ENCODE measurements around the gene SYTL2. TPM values are rescaled to one million over a fixed set of nuclear protein-coding genes. Genes with fewer than 3 reads are reported as not detected.

SYTL2 gene
- total RNA-seq, 1 experiment from 2014 or later, result 132 TPM

- Histone ChIP-seq H3K4me1 (ENCODE audit: control insufficient read depth, insufficient read depth, low read length) (peaks cover 10% of the 10 kb centered on the region; the same call in 1 of the 2 replicates), H3K9me3 (ENCODE audit: control insufficient read depth, insufficient read depth, low read depth, low read length) (no peaks in the 10 kb centered on the region), H3K27ac (ENCODE audit: low read length) (no peak overlapping the region; the same call in 1 of the 2 replicates), H3K4me3 (ENCODE audit: low read depth in 2 of 2, low read length in 2 of 2) (no peak overlapping the region), H3K27me3 (ENCODE audit: control insufficient read depth, insufficient read depth, low read length) (no peaks in the 10 kb centered on the region), H3K36me3 (ENCODE audit: control insufficient read depth, insufficient read depth, low read length) (no peaks in the 10 kb centered on the region)
- intact Hi-C loops (cut with micrococcal nuclease; ENCODE audit: unreplicated experiment) (no loop called here), in situ Hi-C loops (cut with HindIII; ENCODE audit: low pct_unique_long_range_greater_than_20kb, low sequenced_read_pairs) (no loop called here)
- DNase-seq (ENCODE audit: low read depth, low spot score) (no peak), ATAC-seq (no peak)
- CTCF ChIA-PET, result no interaction called here
- POLR2A ChIA-PET, result no interaction called here
- TF ChIP-seq REST (IDR thresholded peaks at IDR 0.05; ENCODE audit: insufficient read depth in 1 of 2, low read depth in 2 of 2, low read length in 1 of 2), result no peak
- no peak for TF ChIP-seq TCF7L2 (IDR thresholded peaks at IDR 0.05; ENCODE audit: low read depth, low read length)
- no peak for TF ChIP-seq SIN3A (IDR thresholded peaks at IDR 0.05; ENCODE audit: borderline replicate concordance, insufficient read depth, low read depth, low read length)
- TF ChIP-seq POLR2AphosphoS5 (IDR thresholded peaks at IDR 0.05; ENCODE audit: low read depth, low read length), result no peak
- TF ChIP-seq CTCF (IDR thresholded peaks at IDR 0.05), result no peak
- BruUV-seq (replicated peaks), result no TSS peak
Observed at GRCh38 chr11:85819441-85819840, 8.5 kb upstream of the SYTL2 start.

- Histone ChIP-seq H3K9me3 (ENCODE audit: control insufficient read depth, insufficient read depth, low read depth, low read length) (no peaks in the 10 kb centered on the region), H3K4me3 (ENCODE audit: low read depth in 2 of 2, low read length in 2 of 2) (no peak overlapping the region), H3K27me3 (ENCODE audit: control insufficient read depth, insufficient read depth, low read length) (no peaks in the 10 kb centered on the region), H3K27ac (ENCODE audit: low read length) (peak overlapping the region; percentile 5; the same call in 1 of the 2 replicates), H3K36me3 (ENCODE audit: control insufficient read depth, insufficient read depth, low read length) (no peaks in the 10 kb centered on the region), H3K4me1 (ENCODE audit: control insufficient read depth, insufficient read depth, low read length) (peaks cover 2% of the 10 kb centered on the region; the same call in 1 of the 2 replicates)
- in situ Hi-C loops (cut with HindIII; ENCODE audit: low pct_unique_long_range_greater_than_20kb, low sequenced_read_pairs) (no loop called here), intact Hi-C loops (cut with micrococcal nuclease; ENCODE audit: unreplicated experiment) (no loop called here)
- no peak for TF ChIP-seq CTCF (IDR thresholded peaks at IDR 0.05)
- no peak for TF ChIP-seq POLR2AphosphoS5 (IDR thresholded peaks at IDR 0.05; ENCODE audit: low read depth, low read length)
- TF ChIP-seq TCF7L2 (IDR thresholded peaks at IDR 0.05; ENCODE audit: low read depth, low read length), result no peak
- no peak for TF ChIP-seq SIN3A (IDR thresholded peaks at IDR 0.05; ENCODE audit: borderline replicate concordance, insufficient read depth, low read depth, low read length)
- no peak for TF ChIP-seq REST (IDR thresholded peaks at IDR 0.05; ENCODE audit: insufficient read depth in 1 of 2, low read depth in 2 of 2, low read length in 1 of 2)
- ChIA-PET POLR2A (no interaction called here), CTCF (no interaction called here)
- ATAC-seq (no peak), DNase-seq (ENCODE audit: low read depth, low spot score) (no peak)
- BruUV-seq (replicated peaks), result no TSS peak
Observed at GRCh38 chr11:85815186-85815931, 4.4 kb upstream of the SYTL2 start.

All from Panc1 (cell line).